Uterus (tissue), 4 donors: ENCODE results near the gene SOX2. TPM values are rescaled to one million over a fixed set of nuclear protein-coding genes. Genes with fewer than 3 reads are reported as not detected.

Experiments used
- DNase-seq, 2 donors: peaks; one replicate each; pipeline ENCODE4 v3.0.0-alpha.2; 2019 to 2020
- H3K27ac ChIP-seq, 2 donors: fragments of 200-600 bp; sonication (generic); 1 replicate in 1 of 2; 2 replicates in 1 of 2; pipeline ENCODE4 v1.5.1; 2016 to 2018
- H3K27me3 ChIP-seq, 2 donors: fragments of 200-600 bp; sonication (generic); one replicate each; pipeline ENCODE4 v1.5.1; 2018 to 2019; ENCODE audit warnings: control low read depth in 1 of 2
- H3K36me3 ChIP-seq, 2 donors: fragments of 200-600 bp; sonication (generic); one replicate each; pipeline ENCODE4 v1.5.1; 2019; ENCODE audit warnings: control low read depth in 1 of 2
- H3K4me1 ChIP-seq, 2 donors: fragments of 200-600 bp; sonication (generic); one replicate each; pipeline ENCODE4 v1.5.1; 2018 to 2019; ENCODE audit warnings: control low read depth in 1 of 2
- H3K4me3 ChIP-seq, 2 donors: fragments of 200-600 bp; sonication (generic); 1 replicate in 1 of 2; 2 replicates in 1 of 2; pipeline ENCODE4 v1.5.1; 2018 to 2019; ENCODE audit warnings: mild to moderate bottlenecking in 1 of 2
- H3K9me3 ChIP-seq, 2 donors: fragments of 200-600 bp; sonication (generic); one replicate each; pipeline ENCODE4 v1.5.1; 2019; ENCODE audit warnings: control low read depth in 1 of 2
- POLR2A ChIP-seq, 2 donors: fragments of 450-650 bp; IDR thresholded peaks; one replicate each; pipeline ENCODE4 v1.6.1; 2016; ENCODE audit warnings: antibody characterized with exemption in 2 of 2, mild to moderate bottlenecking in 1 of 2, moderate library complexity in 1 of 2
- intact Hi-C: fragments of 100-400 bp; cut with DNase I; formaldehyde crosslinking; loops from one replicate; pipeline ENCODE4 v1.15.1; 2023; ENCODE audit warnings: low total_unique reads
- total RNA-seq, 4 donors: library from RNA; depleted of rRNA in 3 of 4; stranded (reverse); fragments of >200 nt in 3 of 4; gene quantifications; one replicate each; pipeline versions ENCODE4 v1.1.0 to v1.2.4, GENCODE V29; 2014 to 2023
- TF ChIP-seq, protein P1 (sequence below), 4 experiments: fragments of 200-600 bp in 2 of 4; fragments of 450-650 bp in 2 of 4; sonication (generic) in 2 of 4; IDR thresholded peaks; one replicate each; pipeline ENCODE4 v1.5.1; 2016 to 2019; ENCODE audit warnings: antibody characterized with exemption in 4 of 4, mild to moderate bottlenecking in 2 of 4, moderate library complexity in 1 of 4
- donor health status: DM: yes; HTN: yes; CAD: no.

The SOX2 gene
- total RNA-seq, 4 donors from 2014 or later, result 0.18 to 0.35 TPM; not detected in 2

GRCh38 chr3:181710345-181711291, 1.1 kb upstream of the SOX2 start:
- TF ChIP-seq, protein P1, sequence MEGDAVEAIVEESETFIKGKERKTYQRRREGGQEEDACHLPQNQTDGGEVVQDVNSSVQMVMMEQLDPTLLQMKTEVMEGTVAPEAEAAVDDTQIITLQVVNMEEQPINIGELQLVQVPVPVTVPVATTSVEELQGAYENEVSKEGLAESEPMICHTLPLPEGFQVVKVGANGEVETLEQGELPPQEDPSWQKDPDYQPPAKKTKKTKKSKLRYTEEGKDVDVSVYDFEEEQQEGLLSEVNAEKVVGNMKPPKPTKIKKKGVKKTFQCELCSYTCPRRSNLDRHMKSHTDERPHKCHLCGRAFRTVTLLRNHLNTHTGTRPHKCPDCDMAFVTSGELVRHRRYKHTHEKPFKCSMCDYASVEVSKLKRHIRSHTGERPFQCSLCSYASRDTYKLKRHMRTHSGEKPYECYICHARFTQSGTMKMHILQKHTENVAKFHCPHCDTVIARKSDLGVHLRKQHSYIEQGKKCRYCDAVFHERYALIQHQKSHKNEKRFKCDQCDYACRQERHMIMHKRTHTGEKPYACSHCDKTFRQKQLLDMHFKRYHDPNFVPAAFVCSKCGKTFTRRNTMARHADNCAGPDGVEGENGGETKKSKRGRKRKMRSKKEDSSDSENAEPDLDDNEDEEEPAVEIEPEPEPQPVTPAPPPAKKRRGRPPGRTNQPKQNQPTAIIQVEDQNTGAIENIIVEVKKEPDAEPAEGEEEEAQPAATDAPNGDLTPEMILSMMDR (IDR thresholded peaks at IDR 0.05), result no peak
- TF ChIP-seq POLR2A (IDR thresholded peaks at IDR 0.05), result no peak
- H3K36me3 ChIP-seq, result no peaks in the 10 kb centered on the region
- no peak overlapping the region for H3K4me3 ChIP-seq
- intact Hi-C loops, result no loop called here
- H3K9me3 ChIP-seq, result no peaks in the 10 kb centered on the region
- H3K27ac ChIP-seq, result no peak overlapping the region
- H3K4me1 ChIP-seq, result peaks cover 0 to 12% of the 10 kb centered on the region in 2 donors
- DNase-seq, result no peak
- peaks cover 53 to 91% of the 10 kb centered on the region in 2 donors for H3K27me3 ChIP-seq

GRCh38 chr3:181712226-181712552, 464 bp downstream of the SOX2 start:
- TF ChIP-seq, protein P1 (IDR thresholded peaks at IDR 0.05), result no peak
- TF ChIP-seq POLR2A (IDR thresholded peaks at IDR 0.05), result no peak
- H3K36me3 ChIP-seq, result no peaks in the 10 kb centered on the region
- peaks cover 0 to 12% of the 10 kb centered on the region in 2 donors for H3K4me1 ChIP-seq
- peaks cover 53 to 91% of the 10 kb centered on the region in 2 donors for H3K27me3 ChIP-seq
- no peak overlapping the region for H3K27ac ChIP-seq
- no peaks in the 10 kb centered on the region for H3K9me3 ChIP-seq
- no peak for DNase-seq
- intact Hi-C loops, result no loop called here
- peak overlapping the region in 1 of 2 donors; percentile 25 for H3K4me3 ChIP-seq

- no peak for DNase-seq
- no peaks in the 10 kb centered on the region for H3K36me3 ChIP-seq
- H3K9me3 ChIP-seq, result no peaks in the 10 kb centered on the region
- peaks cover 53 to 90% of the 10 kb centered on the region in 2 donors for H3K27me3 ChIP-seq
- no peak for TF ChIP-seq POLR2A (IDR thresholded peaks at IDR 0.05)
- TF ChIP-seq, protein P1 (IDR thresholded peaks at IDR 0.05), result no peak
- H3K27ac ChIP-seq, result no peak overlapping the region
- intact Hi-C loops, result no loop called here
- H3K4me3 ChIP-seq, result peak overlapping the region in 1 of 2 donors; percentile 25
- H3K4me1 ChIP-seq, result peaks cover 0 to 12% of the 10 kb centered on the region in 2 donors
Measured at GRCh38 chr3:181712553-181713279, 991 bp downstream of the SOX2 start.

- Histone ChIP-seq H3K27ac (no peak overlapping the region), H3K9me3 (no peaks in the 10 kb centered on the region), H3K36me3 (no peaks in the 10 kb centered on the region), H3K4me3 (no peak overlapping the region), H3K27me3 (peaks cover 53 to 90% of the 10 kb centered on the region in 2 donors), H3K4me1 (peaks cover 0 to 12% of the 10 kb centered on the region in 2 donors)
- intact Hi-C loops, result no loop called here
- DNase-seq, result no peak
- TF ChIP-seq, protein P1 (IDR thresholded peaks at IDR 0.05), result no peak
- no peak for TF ChIP-seq POLR2A (IDR thresholded peaks at IDR 0.05)
Measured at GRCh38 chr3:181713280-181713647, 1.5 kb downstream of the SOX2 start.
